Measurements from ENCODE around the gene AP3M1.

AP3M1 gene

DNA sequence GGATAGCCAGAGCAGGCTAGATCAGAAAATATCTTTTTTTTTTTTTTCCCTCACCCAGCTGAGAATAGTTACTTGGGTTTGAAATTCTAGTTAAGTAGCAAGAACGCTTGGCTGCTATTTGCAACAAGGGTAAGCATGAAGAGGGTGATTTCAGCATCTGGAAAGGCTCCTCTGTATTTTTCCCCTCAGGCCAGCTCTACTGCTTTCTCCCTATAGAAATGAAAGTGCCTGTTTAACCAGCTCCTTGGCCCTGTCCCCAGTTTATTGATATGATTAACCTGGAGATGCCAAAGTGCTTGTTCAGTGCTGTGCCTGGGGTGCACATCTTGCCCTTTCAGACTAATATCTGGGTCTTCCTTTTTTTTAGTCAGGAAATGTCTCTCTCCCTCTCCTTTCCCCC lies 37.1 kb downstream of the AP3M1 start:
- no peak for DNase-seq

DNA sequence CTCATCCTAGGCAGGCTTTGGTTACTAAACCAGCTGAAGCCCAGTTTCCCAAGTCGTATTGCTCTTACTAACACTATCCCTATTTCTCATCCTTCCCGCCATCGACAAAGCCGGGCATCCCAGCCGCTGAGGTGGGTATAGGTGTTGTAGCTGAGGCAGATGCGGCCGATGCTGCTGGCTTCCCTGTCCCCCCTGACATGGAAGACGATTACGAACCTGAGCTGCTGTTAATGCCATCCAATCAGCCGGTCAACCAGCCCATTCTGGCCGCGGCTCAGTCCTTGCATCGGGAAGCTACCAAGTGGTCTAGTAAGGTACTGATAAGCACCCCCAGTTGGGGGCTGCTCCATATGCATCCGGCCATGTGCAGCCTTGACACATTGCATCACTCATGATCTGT lies 38.8 kb downstream of the AP3M1 start:
- no peak for DNase-seq

DNA sequence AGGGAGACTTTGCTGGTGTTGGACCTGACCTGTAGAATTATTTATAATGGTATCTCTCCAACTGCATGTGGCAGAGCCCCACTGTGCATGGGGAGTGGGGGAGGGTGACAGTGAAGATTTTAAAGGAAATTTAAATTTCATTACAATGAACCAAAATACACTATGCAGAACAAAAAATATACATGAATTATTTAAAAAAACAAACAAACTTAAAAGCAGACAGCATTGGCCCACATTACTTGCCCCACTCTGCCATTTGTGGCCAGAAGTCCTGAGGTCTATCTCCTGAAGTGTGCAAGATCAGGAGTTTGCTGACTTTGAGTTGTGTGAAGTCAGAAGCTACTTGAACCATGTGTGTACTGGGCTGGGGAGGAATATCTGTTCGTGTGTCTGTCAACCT lies 40.5 kb downstream of the AP3M1 start:
- no peak for DNase-seq

DNA sequence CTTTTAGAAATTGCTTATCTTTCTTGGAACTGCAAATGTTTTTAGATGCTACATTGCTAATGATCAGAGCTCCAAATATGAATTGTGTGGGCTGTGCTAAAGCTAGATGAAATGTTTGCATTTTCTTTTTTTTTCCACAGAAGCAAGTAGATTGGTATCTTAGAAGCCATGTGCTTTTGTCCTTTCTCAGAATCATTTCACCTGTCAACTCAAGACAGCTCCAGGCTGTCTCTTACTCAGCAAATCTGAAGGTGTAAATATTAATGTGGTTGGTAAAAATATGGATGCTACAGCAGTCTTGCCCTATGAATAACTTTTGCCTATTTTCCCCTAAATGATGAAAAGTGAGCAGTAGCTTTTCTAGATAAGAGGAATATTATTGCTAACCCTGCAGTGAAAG lies 41.2 kb downstream of the AP3M1 start:
- no peak for DNase-seq

DNA sequence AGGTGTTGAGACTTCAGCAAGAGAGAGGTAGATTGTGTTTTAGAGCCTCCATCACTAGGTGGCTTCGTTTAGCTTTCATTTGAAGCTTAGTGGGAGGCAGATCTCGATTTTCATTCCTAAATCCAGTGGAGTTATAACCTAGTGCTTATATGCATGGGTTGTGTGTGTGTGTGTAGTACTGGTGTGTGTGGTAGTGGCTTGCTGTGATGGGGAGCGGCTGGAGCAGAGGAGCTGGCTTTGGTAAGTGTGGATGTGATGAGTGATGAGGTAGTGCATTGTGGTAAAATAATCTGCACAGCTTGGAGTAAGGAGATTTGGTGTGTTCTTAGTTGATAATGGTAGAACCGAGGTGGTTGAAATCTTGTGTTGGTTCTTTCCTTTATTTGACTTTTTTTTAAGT lies 43.2 kb downstream of the AP3M1 start:
- DNase-seq, result no peak

DNA sequence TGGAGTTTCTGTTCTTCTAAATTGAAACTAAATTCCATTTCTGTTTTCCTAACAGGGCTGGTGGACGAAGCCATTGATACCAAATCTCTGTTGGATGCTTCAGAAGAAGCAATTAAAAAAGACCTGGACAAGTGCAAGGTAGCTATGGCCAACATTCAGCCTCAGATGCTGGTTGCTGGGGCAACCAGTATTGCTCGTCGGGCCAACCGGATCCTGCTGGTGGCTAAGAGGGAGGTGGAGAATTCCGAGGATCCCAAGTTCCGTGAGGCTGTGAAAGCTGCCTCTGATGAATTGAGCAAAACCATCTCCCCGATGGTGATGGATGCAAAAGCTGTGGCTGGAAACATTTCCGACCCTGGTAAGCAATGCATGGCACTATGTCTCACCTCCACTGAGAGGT lies 45.6 kb downstream of the AP3M1 start:
- DNase-seq, result no peak

DNA sequence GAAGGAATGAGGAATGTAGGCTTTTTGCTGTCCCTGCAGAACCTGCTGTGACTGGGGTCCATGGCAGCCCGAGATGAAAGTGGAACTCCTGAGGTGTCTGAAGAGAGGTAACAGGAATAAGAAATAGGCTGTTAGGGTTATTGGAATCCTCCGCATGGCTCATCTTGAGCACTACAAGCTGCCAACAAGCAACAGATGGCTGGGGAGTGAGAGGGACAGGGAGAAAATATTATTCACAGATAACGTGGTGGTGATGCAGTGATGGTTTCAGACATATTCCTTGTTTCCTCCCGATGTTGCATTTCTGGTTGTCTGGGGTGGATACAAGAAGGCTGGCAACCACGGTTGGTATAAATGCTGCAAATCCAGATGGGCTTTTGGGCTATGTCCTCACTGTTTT lies 46.1 kb downstream of the AP3M1 start:
- DNase-seq, result no peak

DNA sequence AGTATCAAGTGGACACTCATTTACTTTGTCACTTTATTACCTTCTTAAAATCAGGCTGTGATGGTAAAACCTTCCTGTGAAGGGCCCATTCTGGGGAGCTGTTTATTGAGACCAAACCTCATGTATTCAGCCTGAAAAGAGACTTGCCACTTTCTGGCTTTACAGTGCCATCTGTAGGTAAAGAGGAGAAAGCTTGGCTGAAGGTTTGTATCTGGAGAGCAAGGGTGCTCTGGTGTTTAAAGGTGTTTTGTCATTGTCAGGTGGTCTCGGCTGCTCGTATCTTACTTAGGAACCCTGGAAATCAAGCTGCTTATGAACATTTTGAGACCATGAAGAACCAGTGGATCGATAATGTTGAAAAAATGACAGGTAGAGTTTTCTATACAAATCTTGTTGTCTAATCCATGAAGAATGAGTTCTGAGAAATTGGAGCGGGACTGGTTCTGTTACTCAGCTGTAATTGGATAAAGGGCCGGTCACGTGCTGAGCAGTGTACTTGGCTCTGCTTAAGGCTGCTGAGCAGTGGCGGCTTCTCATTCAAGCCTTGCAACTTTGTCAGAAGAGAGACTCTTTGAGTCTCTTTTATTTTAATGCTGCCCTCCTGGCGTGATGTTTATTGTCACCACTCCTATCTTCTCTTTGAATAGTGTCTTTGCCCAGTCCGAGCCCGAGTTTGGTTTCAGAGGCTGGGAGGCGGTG lies 46.9 kb downstream of the AP3M1 start:
- peak; percentile 11 for DNase-seq

DNA sequence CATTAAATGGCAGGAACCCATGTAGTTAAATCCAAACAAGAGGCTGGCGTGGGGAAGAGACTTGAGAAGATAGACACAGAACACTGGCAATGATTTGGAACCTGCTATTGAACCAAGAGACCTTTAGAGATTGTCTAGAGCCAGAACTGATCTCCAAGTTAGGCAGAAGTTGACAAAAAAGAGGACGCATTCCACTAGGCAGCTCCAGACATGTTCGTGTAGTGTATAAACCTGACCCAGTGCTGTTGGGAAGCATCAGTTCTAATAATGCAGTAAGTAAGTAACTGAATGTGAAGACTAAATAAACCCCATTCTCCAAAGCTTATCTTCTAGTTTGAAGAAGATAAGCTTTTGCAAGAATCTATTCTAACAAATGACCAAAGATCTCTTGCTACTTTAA lies 50.8 kb downstream of the AP3M1 start:
- DNase-seq, result no peak

DNA sequence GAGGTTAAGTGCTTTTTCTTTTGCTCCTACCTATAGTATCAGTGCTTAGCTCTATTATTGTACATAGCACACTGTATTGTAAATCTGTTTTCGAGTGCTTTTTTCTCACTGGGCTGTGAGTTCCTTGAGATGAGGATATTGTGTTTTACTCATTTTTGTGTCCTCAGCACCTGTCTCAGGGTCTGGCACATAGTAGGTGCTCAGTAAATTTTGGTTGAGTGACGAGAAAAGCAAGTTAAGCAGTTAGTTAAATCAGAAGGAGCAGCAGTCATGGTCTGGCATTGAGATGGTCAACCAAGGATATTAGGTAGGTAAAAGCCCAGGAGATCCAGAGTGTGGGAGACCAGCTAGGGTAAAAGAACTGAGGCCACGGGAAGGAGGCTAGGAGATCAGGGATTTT lies 51.2 kb downstream of the AP3M1 start:
- no peak for DNase-seq

DNA sequence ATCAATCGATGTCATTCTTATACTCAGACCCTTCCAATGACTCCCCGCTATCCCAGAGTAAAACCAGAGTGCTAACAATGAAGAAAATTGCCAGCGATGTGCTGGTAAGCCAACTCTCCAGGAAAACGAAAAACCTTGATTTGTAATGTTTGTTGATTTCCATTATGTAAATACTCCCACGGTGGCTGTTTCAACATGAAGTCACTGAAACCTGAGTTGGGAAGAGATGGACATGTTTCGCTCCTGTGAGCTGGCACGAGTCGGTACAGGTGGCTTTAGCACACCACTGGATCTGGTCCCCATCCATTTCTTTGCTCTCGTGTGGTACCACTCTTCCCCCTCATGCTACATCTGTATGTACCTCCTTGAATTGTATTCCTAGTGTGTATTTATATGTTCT lies 52.9 kb downstream of the AP3M1 start:
- DNase-seq, result no peak

DNA sequence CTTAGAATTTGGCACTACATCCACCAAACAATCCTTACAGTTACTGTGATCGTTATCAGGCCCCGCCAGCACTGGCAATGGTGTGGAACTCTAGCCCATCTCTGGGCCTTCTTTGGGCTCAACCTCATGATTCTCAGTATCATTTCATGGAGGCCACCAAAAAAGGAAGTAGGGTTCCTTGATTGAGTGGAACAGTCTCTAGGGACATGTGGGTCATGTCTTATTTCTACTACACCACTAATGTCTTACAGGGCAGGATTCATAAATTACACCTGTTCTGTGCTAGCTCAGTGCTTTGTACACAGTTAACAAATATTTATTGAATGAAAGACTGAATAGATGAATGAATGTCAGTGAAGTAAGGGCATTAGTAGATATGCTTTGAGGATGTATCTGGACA lies 53.9 kb downstream of the AP3M1 start:
- DNase-seq, result no peak

DNA sequence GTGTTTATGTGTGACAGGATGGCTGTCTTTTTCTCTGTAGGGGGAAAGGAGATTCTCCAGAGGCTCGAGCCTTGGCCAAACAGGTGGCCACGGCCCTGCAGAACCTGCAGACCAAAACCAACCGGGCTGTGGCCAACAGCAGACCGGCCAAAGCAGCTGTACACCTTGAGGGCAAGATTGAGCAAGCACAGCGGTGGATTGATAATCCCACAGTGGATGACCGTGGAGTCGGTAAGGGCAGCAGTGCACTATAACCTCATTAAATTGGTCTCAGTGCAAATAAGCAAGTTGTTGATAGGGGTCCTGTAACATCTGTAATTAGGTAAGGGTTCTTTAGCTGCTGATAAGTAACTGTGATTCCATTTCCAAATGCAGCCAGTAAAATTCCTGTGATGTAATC lies 56.4 kb downstream of the AP3M1 start:
- DNase-seq, result no peak

DNA sequence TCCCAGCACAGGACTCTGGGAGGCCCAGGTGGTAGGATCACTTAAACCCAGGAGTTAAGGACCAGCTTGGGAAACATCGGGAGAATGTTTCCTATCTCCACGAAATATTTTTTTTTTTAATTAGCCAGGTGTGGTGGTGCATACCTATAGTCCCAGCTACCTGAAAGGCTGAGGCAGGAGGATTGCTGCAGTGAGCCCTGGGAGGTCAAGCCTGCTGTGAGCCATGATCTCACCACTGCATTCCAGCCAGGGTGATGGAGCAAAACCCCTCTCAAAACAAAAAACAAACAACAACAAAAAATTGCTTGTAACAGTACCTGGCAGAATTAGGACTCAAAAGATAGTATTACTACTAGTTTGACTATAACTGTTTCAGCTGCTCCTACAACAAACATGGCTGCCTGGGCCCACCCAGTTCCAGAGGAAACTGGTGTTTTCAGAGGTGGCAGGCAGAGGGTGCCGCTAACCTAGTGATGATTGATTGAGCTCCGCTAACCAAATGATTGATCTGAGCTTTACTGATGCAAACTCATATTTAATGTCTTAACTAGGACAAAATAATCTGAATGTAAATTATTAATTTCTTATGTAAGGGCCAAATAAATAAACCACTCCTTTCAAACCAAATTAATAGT lies 57.0 kb downstream of the AP3M1 start:
- DNase-seq, result no peak

DNA sequence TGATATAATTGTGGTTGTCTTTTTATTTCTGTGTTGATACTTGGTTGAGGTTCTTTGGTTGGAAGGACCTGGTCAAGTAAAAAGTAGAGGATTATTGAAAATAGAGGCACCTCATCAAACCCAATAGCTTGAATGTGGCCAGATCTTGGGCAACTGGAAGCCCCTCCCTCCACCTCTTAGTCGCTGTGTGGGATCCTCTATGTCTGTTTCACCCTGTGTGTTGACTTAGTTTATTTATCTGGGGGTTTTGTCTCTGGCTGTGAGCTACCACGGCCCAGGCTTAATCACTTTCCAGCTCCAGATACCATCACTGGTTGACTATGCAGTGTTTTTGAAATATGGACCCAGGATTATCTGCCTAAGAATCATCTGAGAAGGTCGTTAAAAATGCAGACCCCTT lies 58.3 kb downstream of the AP3M1 start:
- DNase-seq, result no peak

DNA sequence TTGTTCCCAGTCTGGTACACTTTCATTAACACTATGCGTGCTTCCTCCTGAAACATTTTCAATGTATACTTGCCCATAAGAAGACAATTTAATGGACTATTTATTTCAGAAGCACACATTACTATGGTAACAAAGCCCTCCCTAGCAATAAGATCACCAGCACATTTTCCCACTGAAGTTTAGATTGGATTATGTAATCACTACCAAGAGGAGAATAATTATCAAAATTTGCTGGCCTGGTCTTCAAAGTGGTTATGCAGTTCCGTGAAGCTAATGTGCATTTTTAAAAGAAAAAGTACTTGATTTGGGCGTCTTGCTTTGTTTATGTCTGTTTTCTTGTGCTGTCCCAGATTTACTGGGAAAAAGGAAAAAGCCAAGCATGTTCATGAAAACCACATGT lies 61.9 kb downstream of the AP3M1 start:
- DNase-seq, result no peak

DNA sequence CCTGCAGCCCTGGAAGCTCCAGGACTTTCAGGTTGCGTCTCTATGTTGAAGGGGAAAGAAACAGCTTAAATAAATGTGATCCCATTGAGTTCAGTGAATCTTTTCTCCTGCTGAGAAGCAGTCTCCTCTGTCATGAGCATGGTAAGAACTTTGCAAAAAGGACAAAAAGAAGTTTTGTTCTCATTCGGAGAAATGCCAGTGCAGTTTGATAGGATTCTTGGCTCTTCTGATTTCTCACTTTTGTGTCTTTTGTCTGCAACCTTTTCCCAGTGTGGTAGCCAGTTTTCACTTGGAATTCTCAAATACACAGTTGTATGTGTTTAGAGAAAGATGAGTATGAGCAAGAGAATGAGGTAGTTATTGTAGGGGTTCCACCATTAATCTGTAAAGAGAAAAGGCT lies 64.3 kb downstream of the AP3M1 start:
- DNase-seq, result no peak

DNA sequence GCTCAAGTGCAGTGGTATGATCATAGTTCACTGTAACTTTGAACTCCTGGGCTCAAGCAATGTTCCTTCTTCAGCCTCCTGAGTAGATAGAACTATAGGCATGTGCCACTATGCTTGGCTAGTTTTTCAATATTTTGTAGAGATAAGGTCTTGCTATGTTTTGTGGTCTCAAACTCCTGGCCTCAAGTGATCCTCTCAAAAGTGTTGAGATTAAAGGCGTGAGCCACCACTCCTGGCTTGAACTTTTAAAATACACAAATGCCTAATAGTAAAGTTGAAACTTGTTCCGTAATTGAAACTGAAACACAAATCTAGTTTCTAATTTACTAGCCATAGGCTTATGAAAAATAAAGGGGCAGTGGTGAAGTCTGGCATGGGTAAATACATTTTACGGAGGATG lies 65.7 kb downstream of the AP3M1 start:
- DNase-seq, result no peak

DNA sequence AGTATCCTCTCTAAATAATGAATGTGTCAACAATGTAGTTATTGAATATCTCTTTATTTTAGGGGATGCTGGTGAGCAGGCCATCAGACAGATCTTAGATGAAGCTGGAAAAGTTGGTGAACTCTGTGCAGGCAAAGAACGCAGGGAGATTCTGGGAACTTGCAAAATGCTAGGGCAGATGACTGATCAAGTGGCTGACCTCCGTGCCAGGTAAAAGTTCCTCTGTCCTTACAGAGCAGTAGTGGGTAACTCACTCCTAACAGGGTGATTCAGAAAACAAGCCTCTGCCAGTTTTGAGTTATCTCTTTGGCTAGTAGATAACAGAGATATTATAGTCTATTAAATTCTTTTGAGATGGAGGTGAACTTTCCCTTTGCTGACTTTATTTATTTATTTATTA lies 67.3 kb downstream of the AP3M1 start:
- DNase-seq, result no peak

DNA sequence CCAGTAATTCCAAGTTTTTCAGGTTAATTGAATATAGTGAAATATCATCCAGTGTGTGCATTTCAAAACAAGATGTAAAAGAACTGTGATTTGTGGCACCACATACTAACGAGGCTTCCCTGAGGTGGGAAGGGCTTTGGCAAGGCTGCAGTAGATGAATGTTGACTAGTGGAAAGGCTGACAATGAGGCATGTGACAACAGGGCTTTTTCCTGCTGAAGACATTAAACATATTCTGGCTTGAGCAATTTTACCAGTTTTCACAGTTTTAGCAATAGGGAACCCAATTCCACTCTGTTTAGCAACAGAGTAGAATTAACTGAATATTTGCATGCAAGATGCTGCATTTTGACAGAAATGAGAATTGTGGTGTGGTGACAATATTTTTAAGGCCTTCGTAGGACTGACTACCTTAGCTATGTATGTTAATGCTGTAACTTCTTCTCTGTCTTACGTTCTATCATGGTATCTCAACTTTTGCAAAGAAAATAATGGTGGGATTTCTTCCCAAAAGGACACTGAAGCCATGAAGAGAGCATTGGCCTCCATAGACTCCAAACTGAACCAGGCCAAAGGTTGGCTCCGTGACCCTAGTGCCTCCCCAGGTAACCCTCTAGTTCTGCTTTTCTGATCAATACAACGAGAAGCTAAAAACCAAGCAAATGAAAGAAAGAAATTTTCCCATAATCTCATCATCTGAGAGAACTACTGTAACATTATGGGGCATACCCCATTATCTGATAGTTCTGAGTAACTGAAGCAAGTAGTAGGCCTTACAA lies 68.5 kb downstream of the AP3M1 start:
- no peak for DNase-seq

DNA sequence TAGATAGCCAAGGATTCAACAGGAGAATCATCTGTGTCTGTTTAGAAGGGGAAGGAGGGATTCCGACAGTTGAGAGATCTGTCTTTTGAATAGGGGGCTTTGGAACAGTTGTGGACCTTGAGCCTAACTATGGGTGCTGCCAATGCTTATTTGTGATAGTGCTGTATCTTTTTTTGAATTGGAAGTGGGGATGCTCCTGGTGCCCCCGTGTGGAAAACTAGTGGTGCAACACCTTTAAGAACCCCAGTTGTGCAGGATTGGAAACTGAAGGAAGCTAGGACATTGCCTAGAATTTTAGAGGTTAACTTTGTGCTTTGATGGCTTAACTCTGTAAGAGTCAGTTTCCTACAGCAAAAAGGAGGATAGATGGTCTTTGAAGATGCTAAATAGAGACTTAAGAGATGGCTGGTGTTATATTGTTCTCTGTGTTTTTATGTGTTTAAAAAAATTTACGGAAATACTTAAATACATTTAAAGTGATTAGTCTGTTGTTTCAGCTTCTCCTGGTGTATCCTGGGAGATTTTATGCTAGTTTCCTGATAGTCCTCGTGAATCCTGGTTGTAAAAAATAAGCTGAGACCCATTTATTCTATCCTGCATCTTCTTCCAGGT lies 69.3 kb downstream of the AP3M1 start:
- peak; percentile 36 for DNase-seq

DNA sequence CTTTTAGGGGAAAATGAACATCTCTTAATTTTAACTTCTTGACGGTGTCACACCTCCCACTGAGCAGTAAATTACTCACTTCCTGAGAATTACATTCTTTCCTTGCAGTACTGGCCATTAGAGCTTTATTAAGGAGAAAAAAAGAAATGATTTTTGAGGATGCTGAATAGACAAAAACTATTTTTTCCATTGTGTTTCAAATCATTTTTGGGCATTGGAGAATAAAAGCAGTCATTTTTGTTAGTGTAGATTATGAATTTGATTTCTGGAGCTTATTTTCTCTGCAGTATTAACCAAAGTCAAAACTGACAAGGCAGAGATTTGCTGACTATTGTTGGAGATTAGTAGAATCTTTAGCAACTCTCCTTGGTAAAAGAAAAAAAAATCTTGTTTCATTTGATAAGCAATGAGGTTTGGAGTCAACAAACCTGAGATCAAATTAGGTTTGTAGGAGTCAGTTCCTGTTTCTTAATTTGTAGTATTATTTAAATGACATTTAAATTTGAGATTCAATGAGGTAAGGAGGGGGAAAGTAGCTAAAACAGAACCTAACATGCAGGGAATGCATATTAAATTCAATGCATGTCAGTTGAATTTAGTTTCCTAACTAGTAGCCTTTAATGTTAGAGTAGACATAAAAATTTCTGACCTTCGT lies 70.6 kb downstream of the AP3M1 start:
- DNase-seq, result no peak
